A549 treated with Mapracorat at 1 μM for 4 hours (cell line): ENCODE data around the gene TMEM203. TPM values are rescaled to one million over a fixed set of nuclear protein-coding genes. Genes with fewer than 3 reads are reported as not detected.

Source experiments
- total RNA-seq: library from RNA; stranded (reverse); fragments of 200-300 nt; extraction: Qiagen RNA extraction; gene quantifications from 5 replicates; pipeline ENCODE4 v1.2.3, GENCODE V29; 2022

TMEM203 gene
- total RNA-seq, 1 experiment from 2014 or later = 44.0 TPM

Other genes starting within 250 kb of the TMEM203 start
- gene PTGDS, start 228.1 kb downstream of the TMEM203 start, total RNA-seq = 0.44 to 0.61 TPM (median 0.47 TPM) in 4 of 5 replicates, not detected in the other
- 0.07 to 0.24 TPM (median 0.10 TPM) in 5 replicates for gene LCNL1, start 222.7 kb downstream of the TMEM203 start, total RNA-seq
- 43.1 to 85.2 TPM (median 71.2 TPM) in 5 replicates for gene PAXX, start 213.2 kb downstream of the TMEM203 start, total RNA-seq
- 2.4 to 5.5 TPM (median 4.9 TPM) in 5 replicates for gene CLIC3, start 209.1 kb downstream of the TMEM203 start, total RNA-seq
- 19.0 to 29.4 TPM (median 26.7 TPM) in 5 replicates for gene ABCA2, start 177.4 kb downstream of the TMEM203 start, total RNA-seq
- 0.05 to 0.07 TPM (median 0.06 TPM) in 4 of 5 replicates, not detected in the other for gene FUT7, start 173.6 kb downstream of the TMEM203 start, total RNA-seq
- gene NPDC1, start 159.5 kb downstream of the TMEM203 start, total RNA-seq = 40.8 to 96.8 TPM (median 80.5 TPM) in 5 replicates
- 2.2 to 2.9 TPM (median 2.4 TPM) in 5 replicates for gene ENTPD2, start 151.6 kb downstream of the TMEM203 start, total RNA-seq
- 13.5 to 26.0 TPM (median 23.9 TPM) in 5 replicates for gene SAPCD2, start 135.1 kb downstream of the TMEM203 start, total RNA-seq
- 9.3 to 16.6 TPM (median 12.2 TPM) in 5 replicates for gene UAP1L1, start 128.1 kb downstream of the TMEM203 start, total RNA-seq
- gene MAN1B1, start 118.7 kb downstream of the TMEM203 start, total RNA-seq = 40.2 to 53.2 TPM (median 51.7 TPM) in 5 replicates
- gene DPP7, start 90.9 kb downstream of the TMEM203 start, total RNA-seq = 66.6 to 132 TPM (median 125 TPM) in 5 replicates
- gene GRIN1, start 66.5 kb downstream of the TMEM203 start, total RNA-seq = 0.20 to 0.71 TPM (median 0.53 TPM) in 5 replicates
- gene LRRC26, start 35.6 kb downstream of the TMEM203 start, total RNA-seq = 0.59 to 2.0 TPM (median 1.8 TPM) in 5 replicates
- not detected in 5 replicates for gene TMEM210, start 33.6 kb downstream of the TMEM203 start, total RNA-seq
- 23.4 to 36.8 TPM (median 34.5 TPM) in 5 replicates for gene ANAPC2, start 17.1 kb downstream of the TMEM203 start, total RNA-seq
- gene SSNA1, start 17.0 kb downstream of the TMEM203 start, total RNA-seq = 103 to 151 TPM (median 139 TPM) in 5 replicates
- 6.0 to 10.8 TPM (median 10.2 TPM) in 5 replicates for gene TPRN, start 4.9 kb downstream of the TMEM203 start, total RNA-seq
- 9.8 to 19.3 TPM (median 16.4 TPM) in 5 replicates for gene NDOR1, start 52 bp upstream of the TMEM203 start, total RNA-seq
- gene RNF208, start 16.6 kb upstream of the TMEM203 start, total RNA-seq = 1.1 to 2.1 TPM (median 1.8 TPM) in 5 replicates
- 2.5 to 5.4 TPM (median 4.8 TPM) in 5 replicates for gene CYSRT1, start 19.5 kb upstream of the TMEM203 start, total RNA-seq
- gene RNF224, start 21.9 kb upstream of the TMEM203 start, total RNA-seq = 0.07 to 0.44 TPM (median 0.31 TPM) in 5 replicates
- 0.08 to 0.28 TPM (median 0.09 TPM) in 3 of 5 replicates, not detected in the others for gene SLC34A3, start 25.3 kb upstream of the TMEM203 start, total RNA-seq
- 637 to 832 TPM (median 729 TPM) in 5 replicates for gene TUBB4B, start 35.6 kb upstream of the TMEM203 start, total RNA-seq
- gene STPG3, start 45.6 kb upstream of the TMEM203 start, total RNA-seq = not detected in 5 replicates
- 43.1 to 58.5 TPM (median 55.8 TPM) in 5 replicates for gene NELFB, start 49.7 kb upstream of the TMEM203 start, total RNA-seq
- gene TOR4A, start 72.1 kb upstream of the TMEM203 start, total RNA-seq = 17.1 to 29.0 TPM (median 26.7 TPM) in 5 replicates
- gene NRARP, start 96.6 kb upstream of the TMEM203 start, total RNA-seq = 2.4 to 5.6 TPM (median 4.3 TPM) in 5 replicates
- 4.0 to 6.6 TPM (median 6.0 TPM) in 5 replicates for gene EXD3, start 217.5 kb upstream of the TMEM203 start, total RNA-seq
- 0.77 to 2.0 TPM (median 1.7 TPM) in 5 replicates for gene NOXA1, start 217.7 kb upstream of the TMEM203 start, total RNA-seq
- gene ENTPD8, start 235.7 kb upstream of the TMEM203 start, total RNA-seq = 0.10 to 0.30 TPM (median 0.27 TPM) in 5 replicates